H9 (cell line): ENCODE data around the gene SPTLC3. TPM values are rescaled to one million over a fixed set of nuclear protein-coding genes. Genes with fewer than 3 reads are reported as not detected.

Experiments
- DNase-seq: peaks from one replicate; pipeline ENCODE4 v3.0.0-alpha.2; 2017
- H2AFZ ChIP-seq: one replicate; pipeline ENCODE4 v1.6.1; 2013; ENCODE audit warnings: mild to moderate bottlenecking, low read length, control low read depth, moderate library complexity
- H2AK5ac ChIP-seq: 2 replicates; pipeline ENCODE4 v1.6.1; 2013; ENCODE audit warnings: low read length, control low read depth, mixed read lengths; ENCODE audit not compliant: insufficient read length
- H2BK120ac ChIP-seq: one replicate; pipeline ENCODE4 v1.6.1; 2013; ENCODE audit warnings: low read depth, mild to moderate bottlenecking, low read length, control low read depth, inconsistent platforms; ENCODE audit not compliant: poor library complexity, severe bottlenecking
- H2BK12ac ChIP-seq: 2 replicates; pipeline ENCODE4 v1.6.1; 2013; ENCODE audit warnings: low read length, control low read depth, mixed read lengths, low read depth; ENCODE audit not compliant: insufficient read length
- H2BK15ac ChIP-seq: 2 replicates; pipeline ENCODE4 v1.6.1; 2013; ENCODE audit warnings: low read depth, low read length, control low read depth
- H2BK20ac ChIP-seq: one replicate; pipeline ENCODE4 v1.6.1; 2013; ENCODE audit warnings: low read depth, mild to moderate bottlenecking, low read length, control low read depth, inconsistent platforms; ENCODE audit not compliant: poor library complexity, severe bottlenecking
- H2BK5ac ChIP-seq: 2 replicates; pipeline ENCODE4 v1.6.1; 2013; ENCODE audit warnings: low read length, control low read depth, mixed read lengths; ENCODE audit not compliant: insufficient read length
- H3K14ac ChIP-seq: 2 replicates; pipeline ENCODE4 v1.6.1; 2013; ENCODE audit warnings: low read length, control low read depth; ENCODE audit not compliant: insufficient read depth
- H3K18ac ChIP-seq: 2 replicates; pipeline ENCODE4 v1.6.1; 2013; ENCODE audit warnings: low read depth, mild to moderate bottlenecking, mixed read lengths, low read length, control low read depth; ENCODE audit not compliant: insufficient read length
- H3K23ac ChIP-seq: 2 replicates; pipeline ENCODE4 v1.6.1; 2013; ENCODE audit warnings: low read length, control low read depth, mixed read lengths, low read depth; ENCODE audit not compliant: insufficient read length
- H3K23me2 ChIP-seq: 2 replicates; pipeline ENCODE4 v1.6.1; 2013; ENCODE audit warnings: low read depth, mild to moderate bottlenecking, mixed read lengths, low read length, control low read depth; ENCODE audit not compliant: insufficient read length, poor library complexity, severe bottlenecking
- H3K27ac ChIP-seq: 2 replicates; pipeline ENCODE4 v1.5.1; 2013; ENCODE audit warnings: low read length, control low read depth, mixed read lengths, low read depth; ENCODE audit not compliant: insufficient read length
- H3K27me3 ChIP-seq: 2 replicates; pipeline ENCODE4 v1.6.1; 2013; ENCODE audit warnings: low read length, control low read depth, inconsistent platforms; ENCODE audit not compliant: insufficient read depth
- H3K4ac ChIP-seq: 2 replicates; pipeline ENCODE4 v1.6.1; 2013; ENCODE audit warnings: low read depth, mild to moderate bottlenecking, control low read depth, inconsistent platforms, low read length, moderate library complexity
- H3K4me1 ChIP-seq: 2 replicates; pipeline ENCODE4 v1.6.1; 2013; ENCODE audit warnings: low read length, control low read depth, inconsistent platforms; ENCODE audit not compliant: insufficient read depth
- H3K4me2 ChIP-seq: 2 replicates; pipeline ENCODE4 v1.6.1; 2013; ENCODE audit warnings: low read length, control low read depth, mixed read lengths; ENCODE audit not compliant: insufficient read length, insufficient read depth
- H3K56ac ChIP-seq: 2 replicates; pipeline ENCODE4 v1.6.1; 2013; ENCODE audit warnings: low read depth, mild to moderate bottlenecking, mixed read lengths, low read length, control low read depth; ENCODE audit not compliant: insufficient read length
- H3K79me1 ChIP-seq: 2 replicates; pipeline ENCODE4 v1.6.1; 2013; ENCODE audit warnings: low read depth, mild to moderate bottlenecking, moderate library complexity, low read length, control low read depth, inconsistent platforms; ENCODE audit not compliant: insufficient read depth, poor library complexity, severe bottlenecking
- H3K79me2 ChIP-seq: 2 replicates; pipeline ENCODE4 v1.6.1; 2013; ENCODE audit warnings: low read length, control low read depth, inconsistent platforms; ENCODE audit not compliant: insufficient read depth
- H3K9ac ChIP-seq: 2 replicates; pipeline ENCODE4 v1.6.1; 2013; ENCODE audit warnings: low read length, control low read depth, mixed read lengths; ENCODE audit not compliant: insufficient read length; ENCODE audit errors: extremely low read depth
- H3K9me3 ChIP-seq: one replicate; pipeline ENCODE4 v1.6.1; 2013; ENCODE audit warnings: low read depth, low read length, inconsistent platforms; ENCODE audit not compliant: control insufficient read depth
- H3T11ph ChIP-seq: one replicate; pipeline ENCODE4 v1.6.1; 2013; ENCODE audit warnings: mild to moderate bottlenecking, low read length, control low read depth, inconsistent platforms
- H4K20me1 ChIP-seq: one replicate; pipeline ENCODE4 v1.6.1; 2013; ENCODE audit not compliant: control insufficient read depth, insufficient read length, insufficient read depth
- H4K5ac ChIP-seq: 2 replicates; pipeline ENCODE4 v1.6.1; 2013; ENCODE audit warnings: low read depth, mild to moderate bottlenecking, mixed read lengths, low read length, control low read depth; ENCODE audit not compliant: insufficient read length
- H4K8ac ChIP-seq: replicated peaks from 2 replicates; pipeline ENCODE4 v1.6.1; 2013; ENCODE audit warnings: low read length, control low read depth, mixed read lengths, low read depth; ENCODE audit not compliant: insufficient read length
- H4K91ac ChIP-seq: 2 replicates; pipeline ENCODE4 v1.6.1; 2013; ENCODE audit warnings: low read depth, mild to moderate bottlenecking, moderate library complexity, mixed read lengths, low read length, control low read depth; ENCODE audit not compliant: insufficient read length
- H3K27ac Mint-ChIP-seq, 3 experiments: 2 replicates in 2 of 3; 3 replicates in 1 of 3; pipeline ENCODE4 v1.8.0; 2020 to 2021; ENCODE audit warnings: mixed read lengths in 3 of 3, mild to moderate bottlenecking in 1 of 3, moderate library complexity in 1 of 3
- H3K27me3 Mint-ChIP-seq: 2 replicates; pipeline ENCODE4 v1.8.0; 2021; ENCODE audit warnings: low read depth, mild to moderate bottlenecking, moderate library complexity, mixed read lengths
- H3K36me3 Mint-ChIP-seq, 3 experiments: 2 replicates in 2 of 3; 3 replicates in 1 of 3; pipeline ENCODE4 v1.8.0; 2020 to 2021; ENCODE audit warnings: low read depth in 3 of 3, mixed read lengths in 3 of 3; ENCODE audit not compliant: insufficient read depth in 1 of 3
- H3K4me1 Mint-ChIP-seq, 2 experiments: 2 replicates each; pipeline ENCODE4 v1.8.0; 2020; ENCODE audit warnings: mixed read lengths in 2 of 2
- H3K4me3 Mint-ChIP-seq, 2 experiments: 2 replicates in 1 of 2; 3 replicates in 1 of 2; pipeline ENCODE4 v1.8.0; 2020 to 2021; ENCODE audit warnings: mild to moderate bottlenecking in 2 of 2, mixed read lengths in 2 of 2, moderate library complexity in 1 of 2
- H3K9me3 Mint-ChIP-seq, 2 experiments: 2 replicates in 1 of 2; 3 replicates in 1 of 2; pipeline ENCODE4 v1.8.0; 2020; ENCODE audit warnings: mild to moderate bottlenecking in 2 of 2, mixed read lengths in 2 of 2, moderate library complexity in 1 of 2
- CTCF ChIP-seq: fragments of 200-600 bp; sonication (generic); conservative IDR thresholded peaks from 3 replicates; pipeline ENCODE4 v1.8.0; 2021; ENCODE audit warnings: antibody characterized with exemption, mild to moderate bottlenecking
- WGBS: extraction: QIAGEN DNeasy Blood & Tissue Kit; methylation state at CpG from one replicate; pipeline ENCODE4 v1.1.7; 2013; ENCODE audit warnings: missing lambda C conversion rate, low lambda C conversion rate, mixed read lengths; ENCODE audit not compliant: insufficient read length; ENCODE audit errors: extremely low coverage; 5-methylcytosine and 5-hydroxymethylcytosine counted together
- total RNA-seq: library from RNA; stranded (reverse); gene quantifications from 2 replicates; pipeline ENCODE4 v1.2.1, GENCODE V29; 2021

The SPTLC3 gene
- total RNA-seq, 1 experiment from 2014 or later: 0.68 TPM

GRCh38 chr20:12997128-12997655 is 11.6 kb upstream of the SPTLC3 start:
- H2AFZ ChIP-seq: no peak overlapping the region
- no peak overlapping the region for H3K56ac ChIP-seq
- Mint-ChIP-seq H3K4me3 (no peak overlapping the region), H3K9me3 (no peaks in the 10 kb centered on the region), H3K27me3 (no peaks in the 10 kb centered on the region), H3K27ac (no peak overlapping the region), H3K36me3 (no peaks in the 10 kb centered on the region), H3K4me1 (peaks cover 5 to 6% of the 10 kb centered on the region in 2 experiments; a peak in 2 of 4 replicates)
- no peak for DNase-seq
- H4K20me1 ChIP-seq: no peaks in the 10 kb centered on the region
- no peak overlapping the region for H4K8ac ChIP-seq
- no peaks in the 10 kb centered on the region for H3K79me1 ChIP-seq
- no peak overlapping the region for H2BK15ac ChIP-seq
- H3K23me2 ChIP-seq: no peaks in the 10 kb centered on the region
- no peaks in the 10 kb centered on the region for H3K9me3 ChIP-seq
- TF ChIP-seq CTCF: no peak
- H3K27ac ChIP-seq: no peak overlapping the region
- no peak overlapping the region for H2AK5ac ChIP-seq
- H2BK20ac ChIP-seq: no peak overlapping the region
- no peak overlapping the region for H4K91ac ChIP-seq
- no peak overlapping the region for H2BK120ac ChIP-seq
- H3K79me2 ChIP-seq: no peaks in the 10 kb centered on the region
- no peak overlapping the region for H3K14ac ChIP-seq
- no peak overlapping the region for H3K4me2 ChIP-seq
- H3K18ac ChIP-seq: no peak overlapping the region
- H3K9ac ChIP-seq: no peak overlapping the region
- no peak overlapping the region for H2BK5ac ChIP-seq
- H3K4me1 ChIP-seq: no peaks in the 10 kb centered on the region; the same call in 1 of the 2 replicates
- no peak overlapping the region for H3K23ac ChIP-seq
- no peak overlapping the region for H4K5ac ChIP-seq
- no peak overlapping the region for H3T11ph ChIP-seq
- no peak overlapping the region for H3K4ac ChIP-seq
- H2BK12ac ChIP-seq: no peak overlapping the region
- WGBS: no CpG with 5 or more reads among the region's 2 CpGs
- H3K27me3 ChIP-seq: no peaks in the 10 kb centered on the region
